COR-L47 (cell line): ENCODE data around the gene PDE6A.

Source experiments
- DNase-seq: peaks from one replicate; lab custom pipeline; 2025; lab: John Stamatoyannopoulos, UW

Gene PDE6A

GRCh38 chr5:149810856-149811255 is 133.7 kb downstream of the PDE6A start:
- no peak for DNase-seq

GRCh38 chr5:149809931-149810691 is 134.5 kb downstream of the PDE6A start:
- DNase-seq: no peak

- no peak for DNase-seq
Observed at GRCh38 chr5:149808264-149808982, 136.2 kb downstream of the PDE6A start.
